ENCODE measurements around the gene ACR.

GRCh38 chr22:50722716-50723428, 15.1 kb upstream of the ACR start:
- TF ChIP-seq BHLHE40 (IDR thresholded peaks at IDR 0.05; ENCODE audit: borderline replicate concordance) (no peak), HDGF (IDR thresholded peaks at IDR 0.05; ENCODE audit: borderline replicate concordance) (no peak), L3MBTL2 (conservative IDR thresholded peaks at IDR 0.05) (no peak), ELF4 (IDR thresholded peaks at IDR 0.05) (no peak)
